Loucy (cell line): ENCODE data around the gene SLC35E4.

ENCODE experiments used
- H2AFZ ChIP-seq: fragments of 200-600 bp; sonication (generic); 2 replicates; pipeline ENCODE4 v1.6.0; 2016; ENCODE audit warnings: antibody characterized with exemption, mild to moderate bottlenecking, low read length, moderate library complexity
- H3F3A ChIP-seq: fragments of 200-600 bp; 2 replicates; pipeline ENCODE4 v1.6.0; 2016; ENCODE audit warnings: antibody characterized with exemption, low read depth, mild to moderate bottlenecking
- H3K27me3 ChIP-seq: fragments of 200-600 bp; sonication (generic); 2 replicates; pipeline ENCODE4 v1.6.1; 2014; ENCODE audit warnings: low read length, mild to moderate bottlenecking; ENCODE audit not compliant: insufficient read depth, poor library complexity, severe bottlenecking
- H3K36me3 ChIP-seq: fragments of 200-600 bp; sonication (generic); 2 replicates; pipeline ENCODE4 v1.6.1; 2016; ENCODE audit warnings: low read length; ENCODE audit not compliant: insufficient read depth
- H3K4me1 ChIP-seq: fragments of 200-600 bp; sonication (generic); 2 replicates; pipeline ENCODE4 v1.5.1; 2014; ENCODE audit warnings: low read length, mild to moderate bottlenecking; ENCODE audit not compliant: insufficient read depth, poor library complexity, severe bottlenecking
- H3K4me2 ChIP-seq: fragments of 200-600 bp; sonication (generic); 2 replicates; pipeline ENCODE4 v1.6.0; 2014; ENCODE audit warnings: antibody characterized with exemption, low read length, low read depth, mild to moderate bottlenecking; ENCODE audit not compliant: poor library complexity, severe bottlenecking
- H3K4me3 ChIP-seq: fragments of 200-600 bp; sonication (generic); 2 replicates; pipeline ENCODE4 v1.5.1; 2014; ENCODE audit warnings: low read length, mild to moderate bottlenecking, mixed read lengths; ENCODE audit not compliant: poor library complexity, severe bottlenecking
- H3K79me2 ChIP-seq: fragments of 200-600 bp; sonication (generic); 2 replicates; pipeline ENCODE4 v1.6.1; 2014; ENCODE audit warnings: low read length; ENCODE audit not compliant: insufficient read depth
- H3K9ac ChIP-seq: fragments of 200-600 bp; sonication (generic); 2 replicates; pipeline ENCODE4 v1.6.0; 2014; ENCODE audit warnings: mild to moderate bottlenecking, low read depth, low read length, moderate library complexity; ENCODE audit not compliant: poor library complexity, severe bottlenecking
- H3K9me2 ChIP-seq: fragments of 200-600 bp; sonication (generic); replicated peaks from 2 replicates; pipeline ENCODE4 v1.6.1; 2016; ENCODE audit warnings: low read depth, low read length, mixed read lengths
- H3K9me3 ChIP-seq: fragments of 200-600 bp; sonication (generic); 2 replicates; pipeline ENCODE4 v1.6.1; 2014; ENCODE audit warnings: mild to moderate bottlenecking, antibody characterized with exemption, low read length, low read depth; ENCODE audit not compliant: insufficient read depth
- H4K20me1 ChIP-seq: fragments of 200-600 bp; sonication (generic); 2 replicates; pipeline ENCODE4 v1.6.0; 2014; ENCODE audit warnings: antibody characterized with exemption, low read length, mild to moderate bottlenecking; ENCODE audit not compliant: insufficient read depth, poor library complexity, severe bottlenecking
- EZH2phosphoT487 ChIP-seq: fragments of 200-600 bp; IDR thresholded peaks from 2 replicates; pipeline ENCODE4 v1.6.1; 2018; ENCODE audit warnings: antibody characterized with exemption, mild to moderate bottlenecking, moderate library complexity, borderline replicate concordance
- TF ChIP-seq, protein P1 (sequence below): fragments of 200-600 bp; sonication (generic); conservative IDR thresholded peaks from 2 replicates; pipeline ENCODE4 v1.5.1; 2014; ENCODE audit warnings: mild to moderate bottlenecking, antibody characterized with exemption, low read length

SLC35E4 gene

DNA sequence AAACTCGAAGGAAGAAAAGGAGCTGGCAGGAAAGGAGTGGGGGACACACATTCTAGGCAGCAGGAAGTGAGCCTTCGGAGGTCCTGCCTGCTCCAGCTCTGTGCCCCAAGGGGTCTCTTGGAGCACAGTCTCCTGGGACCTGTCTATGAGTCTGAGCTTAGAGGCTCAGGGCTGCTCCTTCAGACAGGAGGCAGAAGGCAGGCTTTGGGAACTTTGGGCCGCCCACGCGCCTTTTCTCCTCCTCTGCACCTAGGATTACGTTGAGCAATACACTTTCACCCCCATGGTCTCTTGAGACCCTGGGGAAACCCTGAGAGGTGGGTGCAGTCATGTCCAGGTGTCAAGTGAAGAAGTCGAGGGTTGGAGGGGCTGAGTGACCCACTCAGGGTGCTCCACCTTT, 27.6 kb upstream of the SLC35E4 start:
- Histone ChIP-seq H3K9ac (peak overlapping the region; percentile 70), H3K4me3 (peak overlapping the region; percentile 87), H3K79me2 (no peaks in the 10 kb centered on the region), H3K9me2 (no peaks in the 10 kb centered on the region), H4K20me1 (no peaks in the 10 kb centered on the region), H2AFZ (no peak overlapping the region), H3K4me1 (peaks cover 35% of the 10 kb centered on the region), H3K4me2 (peak overlapping the region; percentile 92), H3K27me3 (no peaks in the 10 kb centered on the region), H3F3A (no peaks in the 10 kb centered on the region), H3K36me3 (no peaks in the 10 kb centered on the region), H3K9me3 (no peaks in the 10 kb centered on the region)
- TF ChIP-seq, protein P1, sequence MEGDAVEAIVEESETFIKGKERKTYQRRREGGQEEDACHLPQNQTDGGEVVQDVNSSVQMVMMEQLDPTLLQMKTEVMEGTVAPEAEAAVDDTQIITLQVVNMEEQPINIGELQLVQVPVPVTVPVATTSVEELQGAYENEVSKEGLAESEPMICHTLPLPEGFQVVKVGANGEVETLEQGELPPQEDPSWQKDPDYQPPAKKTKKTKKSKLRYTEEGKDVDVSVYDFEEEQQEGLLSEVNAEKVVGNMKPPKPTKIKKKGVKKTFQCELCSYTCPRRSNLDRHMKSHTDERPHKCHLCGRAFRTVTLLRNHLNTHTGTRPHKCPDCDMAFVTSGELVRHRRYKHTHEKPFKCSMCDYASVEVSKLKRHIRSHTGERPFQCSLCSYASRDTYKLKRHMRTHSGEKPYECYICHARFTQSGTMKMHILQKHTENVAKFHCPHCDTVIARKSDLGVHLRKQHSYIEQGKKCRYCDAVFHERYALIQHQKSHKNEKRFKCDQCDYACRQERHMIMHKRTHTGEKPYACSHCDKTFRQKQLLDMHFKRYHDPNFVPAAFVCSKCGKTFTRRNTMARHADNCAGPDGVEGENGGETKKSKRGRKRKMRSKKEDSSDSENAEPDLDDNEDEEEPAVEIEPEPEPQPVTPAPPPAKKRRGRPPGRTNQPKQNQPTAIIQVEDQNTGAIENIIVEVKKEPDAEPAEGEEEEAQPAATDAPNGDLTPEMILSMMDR, result no peak
- no peak for TF ChIP-seq EZH2phosphoT487

DNA sequence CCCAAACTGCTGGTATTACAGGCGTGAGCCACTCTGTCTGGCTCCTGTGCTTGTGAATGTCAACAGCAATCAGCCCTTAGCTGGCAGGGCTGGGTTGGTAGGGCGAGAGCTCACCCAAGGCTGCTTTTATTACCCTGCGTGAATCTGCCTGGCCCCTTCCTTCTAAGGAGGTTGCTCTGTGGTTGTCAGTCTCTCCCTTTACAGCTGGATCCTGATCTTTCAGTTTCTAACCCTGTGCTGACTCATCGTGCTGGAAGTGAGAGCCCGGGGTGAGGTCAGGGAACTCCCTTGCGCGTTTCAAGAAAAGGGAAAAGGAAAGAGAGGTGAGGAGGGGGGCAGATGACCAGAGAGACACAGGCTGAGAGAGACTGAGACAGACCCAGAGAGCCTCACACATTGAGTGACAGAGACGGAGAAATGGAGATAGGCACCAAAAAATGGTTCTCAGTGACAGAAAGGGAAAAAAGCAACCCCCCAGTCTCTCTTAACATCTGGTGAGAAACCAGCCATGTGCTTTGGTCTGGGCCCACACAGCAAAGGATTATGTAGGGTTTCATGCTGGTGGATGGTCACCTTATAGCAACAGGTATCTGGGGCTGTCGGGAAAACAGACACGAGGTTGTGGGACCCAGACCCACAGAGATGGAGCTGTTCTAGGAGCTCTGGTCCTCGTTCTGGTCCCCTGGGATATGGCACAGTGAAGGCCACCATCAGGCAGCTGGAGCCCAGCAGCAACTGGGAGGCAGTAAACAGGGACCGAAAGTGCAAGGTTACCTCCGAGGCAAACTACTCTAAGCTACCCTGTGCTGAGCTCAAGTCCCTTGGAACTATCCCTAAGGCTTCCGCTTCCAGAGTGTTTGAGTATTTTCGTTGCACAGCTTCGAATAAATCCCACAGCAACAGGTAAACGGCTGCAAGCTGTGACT, 26.1 kb upstream of the SLC35E4 start:
- Histone ChIP-seq H3F3A (no peaks in the 10 kb centered on the region), H3K4me1 (peaks cover 35% of the 10 kb centered on the region), H3K9me3 (no peaks in the 10 kb centered on the region), H3K4me2 (peak overlapping the region; percentile 92), H3K27me3 (no peaks in the 10 kb centered on the region), H3K4me3 (no peak overlapping the region), H4K20me1 (no peaks in the 10 kb centered on the region), H2AFZ (no peak overlapping the region), H3K9ac (no peak overlapping the region), H3K79me2 (no peaks in the 10 kb centered on the region), H3K36me3 (no peaks in the 10 kb centered on the region), H3K9me2 (no peaks in the 10 kb centered on the region)
- TF ChIP-seq, protein P1, result no peak
- TF ChIP-seq EZH2phosphoT487, result no peak

DNA sequence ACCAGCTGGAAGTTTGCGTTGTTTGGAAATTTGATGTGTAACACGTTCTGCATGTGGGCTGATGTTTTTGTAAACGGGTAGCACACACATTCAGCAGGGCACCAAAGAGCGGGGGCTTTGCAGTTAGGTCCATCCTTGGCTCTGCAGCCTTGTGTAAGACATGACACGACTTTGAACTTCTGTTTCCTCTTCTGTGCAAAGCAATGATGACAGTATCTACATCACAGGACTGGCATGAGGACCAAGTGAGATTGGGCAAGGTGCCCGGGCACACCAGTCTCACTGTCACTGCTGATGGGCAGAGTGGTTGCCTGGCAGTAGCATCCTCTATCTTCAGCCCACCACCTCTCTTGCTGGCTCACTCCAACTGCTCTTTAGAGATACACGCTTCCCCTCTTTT, 25.3 kb upstream of the SLC35E4 start:
- no peaks in the 10 kb centered on the region for H3F3A ChIP-seq
- H3K9ac ChIP-seq, result no peak overlapping the region
- no peak overlapping the region for H3K4me2 ChIP-seq
- no peaks in the 10 kb centered on the region for H3K27me3 ChIP-seq
- no peaks in the 10 kb centered on the region for H3K79me2 ChIP-seq
- H3K4me1 ChIP-seq, result peaks cover 35% of the 10 kb centered on the region
- H2AFZ ChIP-seq, result no peak overlapping the region
- no peak for TF ChIP-seq EZH2phosphoT487
- TF ChIP-seq, protein P1, result no peak
- no peaks in the 10 kb centered on the region for H3K9me2 ChIP-seq
- no peaks in the 10 kb centered on the region for H3K36me3 ChIP-seq
- H3K4me3 ChIP-seq, result no peak overlapping the region
- H4K20me1 ChIP-seq, result no peaks in the 10 kb centered on the region
- H3K9me3 ChIP-seq, result no peaks in the 10 kb centered on the region
